Prostate gland (tissue), 2 donors: Measurements from ENCODE around the gene TRPC5OS.

Experiments
- POLR2A ChIP-seq: fragments of 450-650 bp; IDR thresholded peaks from one replicate; pipeline ENCODE4 v1.6.1; 2016; ENCODE audit warnings: antibody characterized with exemption, mild to moderate bottlenecking
- POLR2AphosphoS5 ChIP-seq: sonication (generic); formaldehyde crosslinking; IDR thresholded peaks from one replicate; pipeline ENCODE4 v1.6.1; 2017; ENCODE audit warnings: antibody characterized with exemption
- TF ChIP-seq, protein P1 (sequence below), 4 experiments: fragments of 200-600 bp in 2 of 4; fragments of 450-650 bp in 2 of 4; sonication (generic) in 2 of 4; IDR thresholded peaks; 1 replicate in 3 of 4; 2 replicates in 1 of 4; pipeline ENCODE4 v1.5.1; 2016 to 2019; ENCODE audit warnings: antibody characterized with exemption in 4 of 4, mild to moderate bottlenecking in 2 of 4, moderate library complexity in 2 of 4

DNA sequence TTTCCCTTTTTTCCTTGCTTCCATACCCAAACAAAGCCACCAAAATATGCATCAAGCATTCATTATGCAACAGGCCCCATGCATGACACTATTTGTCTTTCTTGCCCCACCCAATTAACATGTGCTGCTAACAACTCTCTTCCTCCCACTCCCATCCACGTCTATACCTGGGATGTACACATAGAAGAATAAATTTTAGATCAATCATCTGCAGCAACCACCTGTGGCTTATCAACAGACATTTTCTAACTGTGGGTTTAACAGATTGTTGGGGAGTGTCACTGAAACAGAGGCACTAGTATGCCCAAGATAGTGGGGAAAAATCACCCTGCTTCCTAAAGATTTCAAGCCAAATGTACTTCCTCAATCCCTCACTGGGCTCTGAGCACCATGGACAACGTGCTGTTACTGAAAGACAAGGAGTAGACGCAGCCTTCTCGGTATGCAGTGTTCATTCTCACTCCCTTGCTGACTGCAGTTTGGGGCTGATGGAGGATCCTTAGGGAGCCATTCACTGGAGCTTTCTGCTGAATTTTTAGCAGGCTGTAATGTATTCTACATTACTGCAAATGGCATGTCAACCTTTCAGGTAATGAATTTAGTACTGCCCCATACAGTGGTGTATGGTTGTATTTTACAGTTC, 28.4 kb upstream of the TRPC5OS start:
- TF ChIP-seq, protein P1, sequence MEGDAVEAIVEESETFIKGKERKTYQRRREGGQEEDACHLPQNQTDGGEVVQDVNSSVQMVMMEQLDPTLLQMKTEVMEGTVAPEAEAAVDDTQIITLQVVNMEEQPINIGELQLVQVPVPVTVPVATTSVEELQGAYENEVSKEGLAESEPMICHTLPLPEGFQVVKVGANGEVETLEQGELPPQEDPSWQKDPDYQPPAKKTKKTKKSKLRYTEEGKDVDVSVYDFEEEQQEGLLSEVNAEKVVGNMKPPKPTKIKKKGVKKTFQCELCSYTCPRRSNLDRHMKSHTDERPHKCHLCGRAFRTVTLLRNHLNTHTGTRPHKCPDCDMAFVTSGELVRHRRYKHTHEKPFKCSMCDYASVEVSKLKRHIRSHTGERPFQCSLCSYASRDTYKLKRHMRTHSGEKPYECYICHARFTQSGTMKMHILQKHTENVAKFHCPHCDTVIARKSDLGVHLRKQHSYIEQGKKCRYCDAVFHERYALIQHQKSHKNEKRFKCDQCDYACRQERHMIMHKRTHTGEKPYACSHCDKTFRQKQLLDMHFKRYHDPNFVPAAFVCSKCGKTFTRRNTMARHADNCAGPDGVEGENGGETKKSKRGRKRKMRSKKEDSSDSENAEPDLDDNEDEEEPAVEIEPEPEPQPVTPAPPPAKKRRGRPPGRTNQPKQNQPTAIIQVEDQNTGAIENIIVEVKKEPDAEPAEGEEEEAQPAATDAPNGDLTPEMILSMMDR (IDR thresholded peaks at IDR 0.05), result no peak
- TF ChIP-seq POLR2AphosphoS5, result no peak
- TF ChIP-seq POLR2A, result no peak
